Liver (tissue), 3 donors: Measurements from ENCODE around the gene KIF3C.

Experiments used
- TAF1 ChIP-seq: conservative IDR thresholded peaks from 2 replicates; pipeline ENCODE4 v1.6.1; 2016; ENCODE audit warnings: antibody characterized with exemption, mild to moderate bottlenecking
- YY1 ChIP-seq: IDR thresholded peaks from 2 replicates; pipeline ENCODE4 v1.6.1; 2016; ENCODE audit warnings: antibody characterized with exemption, mild to moderate bottlenecking
- TF ChIP-seq, protein P1 (sequence below): IDR thresholded peaks from 2 replicates; pipeline ENCODE4 v1.6.1; 2016; ENCODE audit warnings: antibody characterized with exemption
- TF ChIP-seq, protein P2 (sequence below): fragments of 150-350 bp; IDR thresholded peaks from 2 replicates; pipeline ENCODE4 v1.5.1; 2017; ENCODE audit warnings: improper control_type of control experiment, low read depth, low read length; ENCODE audit not compliant: missing input control
- TF ChIP-seq, protein P3 (sequence below): IDR thresholded peaks from 2 replicates; pipeline ENCODE4 v1.6.1; 2016; ENCODE audit warnings: antibody characterized with exemption
- donor health status: healthy.
- donor health status: healthy.

DNA sequence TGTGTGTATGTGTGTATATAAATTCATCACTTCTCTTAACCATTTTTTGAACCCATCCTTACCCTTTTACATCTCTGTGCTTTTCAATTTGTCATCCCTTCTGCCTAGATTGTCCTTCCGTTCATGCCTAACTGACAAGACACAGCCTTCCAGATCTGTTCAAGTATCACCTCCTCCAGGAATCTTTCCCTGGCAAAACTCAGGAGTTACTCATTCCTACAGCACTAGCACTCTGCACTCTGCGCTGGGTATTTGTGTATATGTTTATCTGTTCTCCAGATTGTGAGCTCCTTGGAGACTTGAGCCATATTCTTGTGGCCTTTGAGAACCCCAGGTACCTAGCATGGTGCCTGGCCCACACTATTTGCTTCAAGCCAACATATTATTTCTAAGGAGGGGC, 77.2 kb downstream of the KIF3C start:
- TF ChIP-seq, protein P1, sequence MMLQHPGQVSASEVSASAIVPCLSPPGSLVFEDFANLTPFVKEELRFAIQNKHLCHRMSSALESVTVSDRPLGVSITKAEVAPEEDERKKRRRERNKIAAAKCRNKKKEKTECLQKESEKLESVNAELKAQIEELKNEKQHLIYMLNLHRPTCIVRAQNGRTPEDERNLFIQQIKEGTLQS = no peak
- TF ChIP-seq, protein P2, sequence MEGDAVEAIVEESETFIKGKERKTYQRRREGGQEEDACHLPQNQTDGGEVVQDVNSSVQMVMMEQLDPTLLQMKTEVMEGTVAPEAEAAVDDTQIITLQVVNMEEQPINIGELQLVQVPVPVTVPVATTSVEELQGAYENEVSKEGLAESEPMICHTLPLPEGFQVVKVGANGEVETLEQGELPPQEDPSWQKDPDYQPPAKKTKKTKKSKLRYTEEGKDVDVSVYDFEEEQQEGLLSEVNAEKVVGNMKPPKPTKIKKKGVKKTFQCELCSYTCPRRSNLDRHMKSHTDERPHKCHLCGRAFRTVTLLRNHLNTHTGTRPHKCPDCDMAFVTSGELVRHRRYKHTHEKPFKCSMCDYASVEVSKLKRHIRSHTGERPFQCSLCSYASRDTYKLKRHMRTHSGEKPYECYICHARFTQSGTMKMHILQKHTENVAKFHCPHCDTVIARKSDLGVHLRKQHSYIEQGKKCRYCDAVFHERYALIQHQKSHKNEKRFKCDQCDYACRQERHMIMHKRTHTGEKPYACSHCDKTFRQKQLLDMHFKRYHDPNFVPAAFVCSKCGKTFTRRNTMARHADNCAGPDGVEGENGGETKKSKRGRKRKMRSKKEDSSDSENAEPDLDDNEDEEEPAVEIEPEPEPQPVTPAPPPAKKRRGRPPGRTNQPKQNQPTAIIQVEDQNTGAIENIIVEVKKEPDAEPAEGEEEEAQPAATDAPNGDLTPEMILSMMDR = no peak
- no peak for TF ChIP-seq YY1
- no peak for TF ChIP-seq TAF1
- TF ChIP-seq, protein P3, sequence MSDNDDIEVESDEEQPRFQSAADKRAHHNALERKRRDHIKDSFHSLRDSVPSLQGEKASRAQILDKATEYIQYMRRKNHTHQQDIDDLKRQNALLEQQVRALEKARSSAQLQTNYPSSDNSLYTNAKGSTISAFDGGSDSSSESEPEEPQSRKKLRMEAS = no peak
